GM18870 (cell line): ENCODE results near the gene GRAMD4.
"Not testable (repeated sequence)": the region's sequence is repeated elsewhere in the genome, so short reads cannot be mapped to it uniquely, and the experiment has no call there.

Experiments used
- ATAC-seq: cut with Tn5 transposase; IDR thresholded peaks from one replicate; pipeline ENCODE4 v1.9.1; 2021; ENCODE audit warnings: moderate library complexity; ENCODE audit not compliant: unreplicated experiment

Gene GRAMD4

DNA sequence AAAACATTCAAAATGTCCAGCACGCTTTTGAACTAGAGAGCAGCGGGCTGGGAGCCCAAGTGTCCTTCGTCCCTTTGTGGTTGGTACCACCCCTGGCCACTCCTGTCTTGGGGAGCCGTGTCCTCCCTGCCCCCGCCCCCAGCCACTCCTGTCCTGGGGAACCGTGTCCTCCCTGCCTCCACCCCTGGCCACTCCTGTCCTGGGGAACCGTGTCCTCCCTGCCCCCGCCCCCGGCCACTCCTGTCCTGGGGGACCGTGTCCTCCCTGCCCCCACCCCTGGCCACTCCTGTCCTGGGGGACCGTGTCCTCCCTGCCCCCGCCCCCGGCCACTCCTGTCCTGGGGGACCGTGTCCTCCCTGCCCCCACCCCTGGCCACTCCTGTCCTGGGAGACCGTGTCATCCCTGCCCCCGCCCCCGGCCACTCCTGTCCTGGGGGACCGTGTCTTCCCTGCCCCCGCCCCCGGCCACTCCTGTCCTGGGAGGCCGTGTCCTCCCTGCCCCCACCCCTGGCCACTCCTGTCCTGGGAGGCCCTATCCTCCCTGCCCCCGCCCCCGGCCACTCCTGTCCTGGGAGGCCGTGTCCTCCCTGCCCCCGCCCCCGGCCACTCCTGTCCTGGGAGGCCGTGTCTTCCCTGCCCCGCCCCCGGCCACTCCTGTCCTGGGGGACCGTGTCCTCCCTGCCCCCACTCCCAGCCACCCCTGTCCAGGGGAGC, 14.9 kb downstream of the GRAMD4 start:
- not testable (repeated sequence) for ATAC-seq

DNA sequence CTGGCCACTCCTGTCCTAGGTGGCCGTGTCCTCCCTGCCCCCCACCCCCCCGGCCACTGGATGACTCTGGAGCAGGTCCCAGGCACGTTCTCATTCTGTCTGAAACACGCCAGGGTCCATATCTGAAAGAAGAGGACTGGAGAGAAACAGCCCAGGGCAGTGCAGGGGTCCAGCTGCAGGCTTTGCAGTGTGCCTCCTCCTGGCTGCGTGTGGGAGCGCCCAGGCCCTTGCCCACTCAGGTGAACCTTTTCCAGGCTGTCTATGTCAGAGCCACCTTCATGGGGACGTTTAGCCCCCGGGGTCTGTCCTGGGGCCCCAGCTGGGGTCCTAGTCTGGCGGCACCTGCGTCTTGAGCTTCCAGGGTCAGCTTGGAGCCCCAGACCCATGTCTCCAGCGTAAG, 15.6 kb downstream of the GRAMD4 start:
- no peak for ATAC-seq

DNA sequence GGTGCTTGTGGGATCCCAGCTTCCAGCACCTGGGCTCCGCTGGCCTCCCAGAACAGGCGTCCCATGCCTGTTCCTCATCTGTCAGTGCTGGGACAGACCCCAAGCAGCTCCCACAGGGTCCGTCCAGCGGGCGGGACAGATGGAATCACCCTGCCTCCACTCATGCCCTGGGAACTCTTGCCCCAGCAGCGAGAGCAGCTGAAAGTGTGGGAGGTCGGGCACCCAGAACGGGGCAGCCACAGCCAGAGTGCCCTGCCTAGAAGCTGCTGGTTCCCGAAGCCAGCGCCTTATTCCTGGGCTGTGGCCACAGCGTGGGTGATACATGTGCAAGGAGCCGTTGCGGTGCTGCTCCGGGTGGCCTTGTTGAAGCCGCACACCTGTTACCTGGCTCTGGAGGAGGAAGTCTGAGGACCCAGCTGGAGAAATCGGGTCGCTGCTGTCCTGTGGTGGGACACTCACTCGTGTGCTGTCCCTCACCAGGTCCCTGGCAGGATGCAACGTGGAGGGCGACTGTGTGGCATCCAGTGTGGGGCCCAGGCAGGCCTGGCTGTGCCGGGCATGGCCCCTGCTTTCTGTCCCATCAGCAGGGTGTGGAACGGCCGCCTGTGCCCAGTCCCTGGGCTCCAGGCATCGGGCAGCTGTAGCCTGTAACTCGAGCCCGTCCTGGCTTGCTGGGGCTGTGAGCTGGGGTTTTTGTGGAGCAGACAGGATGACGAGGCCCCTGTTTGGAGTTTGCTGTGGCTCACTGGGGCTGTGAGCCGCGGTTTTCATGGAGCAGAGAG, 16.2 kb downstream of the GRAMD4 start:
- no peak for ATAC-seq

- ATAC-seq: no peak
Measured at GRCh38 chr22:46637711-46638600, 17.8 kb downstream of the GRAMD4 start.

DNA sequence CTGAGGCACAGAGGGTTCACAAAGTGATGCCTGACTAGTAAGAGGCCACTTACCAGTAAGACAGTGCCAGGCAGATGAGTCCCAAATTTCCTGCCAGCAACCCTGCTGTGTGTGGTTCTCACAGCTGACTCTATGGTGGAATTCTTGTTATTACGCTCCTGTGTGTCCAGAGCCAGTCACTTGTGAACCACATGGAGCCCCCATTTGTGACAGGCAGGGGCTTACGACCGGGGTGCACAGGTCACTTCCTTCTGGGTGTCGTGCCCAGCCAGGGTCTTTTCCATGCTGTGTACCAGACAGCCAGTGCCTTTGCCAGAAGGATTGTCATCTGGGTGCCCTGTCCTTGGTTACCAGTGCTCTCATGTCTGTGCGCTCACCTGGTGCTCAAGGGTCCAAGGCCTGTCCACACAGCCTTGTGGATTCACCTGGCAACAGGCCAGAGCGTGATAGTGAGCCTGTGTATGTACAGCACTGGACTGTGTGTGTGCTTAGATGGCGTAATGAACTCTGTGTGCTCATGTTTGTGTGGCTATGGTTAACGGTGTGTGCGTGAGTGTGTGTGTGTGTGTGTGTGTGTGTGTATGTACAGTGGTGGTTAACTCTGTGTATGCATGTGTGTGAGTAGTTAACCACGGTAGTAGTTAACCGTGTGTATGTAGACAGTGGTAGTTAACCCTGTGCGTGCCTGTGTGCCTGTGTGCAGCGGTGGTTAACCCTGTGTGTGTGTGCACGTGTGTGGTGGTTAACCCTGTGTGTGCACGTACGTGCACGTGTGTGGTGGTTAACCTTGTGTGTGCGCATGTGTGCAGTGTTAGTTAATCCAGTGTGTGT, 18.6 kb downstream of the GRAMD4 start:
- ATAC-seq: no peak

GRCh38 chr22:46639843-46640242, 19.7 kb downstream of the GRAMD4 start:
- ATAC-seq: no peak

- no peak for ATAC-seq
Measured at GRCh38 chr22:46640293-46641055, 20.3 kb downstream of the GRAMD4 start.

GRCh38 chr22:46641811-46642266, 21.7 kb downstream of the GRAMD4 start:
- ATAC-seq: no peak

GRCh38 chr22:46642840-46643480, 22.8 kb downstream of the GRAMD4 start:
- not testable (repeated sequence) for ATAC-seq

GRCh38 chr22:46646531-46647215, 26.5 kb downstream of the GRAMD4 start:
- ATAC-seq: no peak

DNA sequence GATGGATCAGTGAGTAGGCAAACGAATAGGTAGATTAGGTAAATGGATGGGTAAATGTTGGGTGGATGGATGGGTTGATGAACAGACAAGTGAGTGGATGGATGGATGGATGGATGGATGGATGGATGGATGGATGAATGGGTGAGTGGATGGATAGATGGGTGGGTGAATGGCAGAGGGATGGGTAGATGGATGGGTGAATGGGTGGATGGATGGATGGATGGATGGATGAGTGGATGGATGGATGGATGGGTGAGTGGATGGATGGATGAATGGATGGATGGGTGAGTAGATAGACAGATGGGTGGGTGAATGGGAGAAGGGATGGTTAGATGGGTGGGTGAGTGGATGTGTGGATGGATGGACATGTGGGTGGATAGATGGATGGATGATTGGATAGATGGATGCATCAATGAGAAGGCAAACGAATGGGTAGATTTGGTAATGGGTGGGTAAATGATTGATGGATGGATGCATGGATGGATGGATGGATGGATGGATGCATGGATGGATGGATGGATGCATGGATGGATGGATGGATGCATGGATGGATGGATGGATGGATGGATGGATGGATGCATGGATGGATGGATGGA, 28.1 kb downstream of the GRAMD4 start:
- not testable (repeated sequence) for ATAC-seq

- ATAC-seq: no peak
Measured at GRCh38 chr22:46649141-46650077, 29.2 kb downstream of the GRAMD4 start.

GRCh38 chr22:46650078-46650810, 30.1 kb downstream of the GRAMD4 start:
- ATAC-seq: no peak

- ATAC-seq: no peak
Measured at GRCh38 chr22:46651316-46651715, 31.1 kb downstream of the GRAMD4 start.

DNA sequence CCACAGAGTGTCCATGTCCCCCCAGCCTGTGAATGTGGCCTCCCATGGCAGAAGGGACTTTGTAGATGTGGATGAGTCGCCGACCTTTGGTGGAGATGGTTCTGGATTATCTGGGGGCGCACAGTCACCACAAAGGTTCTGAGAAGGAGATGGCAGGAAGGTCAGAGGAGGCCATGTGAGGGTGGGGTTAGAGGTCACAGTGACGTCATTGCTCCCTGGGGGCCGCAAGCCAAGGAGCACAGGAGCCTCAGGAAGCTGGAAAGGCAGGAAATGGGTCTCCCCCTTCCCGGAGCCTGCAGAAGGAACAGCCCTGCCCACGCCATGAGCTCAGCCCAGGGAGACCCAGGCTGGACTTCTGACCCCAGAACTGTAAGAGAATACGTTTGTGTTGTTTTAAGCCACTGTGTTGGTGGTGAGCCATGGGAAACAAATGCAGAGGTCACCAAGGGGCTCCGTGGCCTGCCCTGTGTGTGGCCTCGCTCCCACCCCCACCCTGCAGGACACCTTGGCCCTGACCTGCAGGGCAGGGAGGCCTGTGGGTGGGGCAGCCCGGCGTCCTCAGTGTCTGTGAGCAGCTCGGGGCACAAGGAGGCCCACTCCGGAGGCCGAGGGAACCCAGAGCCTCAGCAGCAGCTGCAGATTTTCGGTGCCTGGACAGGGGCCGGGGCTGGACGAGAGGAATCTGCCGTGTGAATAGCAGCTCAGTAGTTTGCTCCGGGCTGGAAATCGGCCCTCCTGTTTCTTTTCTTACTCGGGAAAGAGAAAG, 32.1 kb downstream of the GRAMD4 start:
- no peak for ATAC-seq
